Measurements from ENCODE around the gene NOS1. TPM values are rescaled to one million over a fixed set of nuclear protein-coding genes. Genes with fewer than 3 reads are reported as not detected.

NOS1 gene
- total RNA-seq, 2 donors from 2014 or later: 2.6 to 8.3 TPM

DNA sequence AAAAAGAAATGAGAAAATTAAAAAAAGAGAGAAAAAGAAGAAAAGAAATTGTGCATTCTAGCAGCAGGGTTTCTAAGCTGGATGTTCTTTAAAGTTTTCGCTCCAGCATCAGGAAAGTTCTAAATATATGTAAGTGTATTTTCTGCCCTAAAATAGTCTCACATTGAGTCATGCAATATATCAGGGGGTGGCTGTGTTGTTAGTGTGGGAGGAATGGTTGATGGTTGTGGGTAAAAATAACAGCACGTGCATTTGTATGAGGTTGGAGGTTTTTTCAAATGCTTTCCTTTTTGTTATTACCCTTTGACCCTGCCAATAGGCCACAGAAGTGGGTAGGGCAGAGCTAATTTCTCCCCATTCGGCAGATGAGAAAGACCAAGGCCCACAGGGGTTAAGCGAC is 106.0 kb downstream of the NOS1 start:
- WGBS: 85% methylated on average over 4 of the region's 4 CpGs
- H3K36me3 ChIP-seq: no peaks in the 10 kb centered on the region
- H3K4me3 ChIP-seq: no peak overlapping the region
- intact Hi-C loops (cut with DNase I): no loop called here
- no peak for DNase-seq (ENCODE audit: low spot score)
- H3K4me1 ChIP-seq (replicated peaks): no peaks in the 10 kb centered on the region
- H3K27me3 ChIP-seq (replicated peaks; ENCODE audit: insufficient read depth): no peaks in the 10 kb centered on the region
- H3K27ac ChIP-seq: no peak overlapping the region
- TF ChIP-seq POLR2AphosphoS5 (IDR thresholded peaks at IDR 0.05): no peak
- TF ChIP-seq POLR2A (IDR thresholded peaks at IDR 0.05): no peak
- no peak for TF ChIP-seq CTCF (IDR thresholded peaks at IDR 0.05)
- no peaks in the 10 kb centered on the region for H3K9me3 ChIP-seq

DNA sequence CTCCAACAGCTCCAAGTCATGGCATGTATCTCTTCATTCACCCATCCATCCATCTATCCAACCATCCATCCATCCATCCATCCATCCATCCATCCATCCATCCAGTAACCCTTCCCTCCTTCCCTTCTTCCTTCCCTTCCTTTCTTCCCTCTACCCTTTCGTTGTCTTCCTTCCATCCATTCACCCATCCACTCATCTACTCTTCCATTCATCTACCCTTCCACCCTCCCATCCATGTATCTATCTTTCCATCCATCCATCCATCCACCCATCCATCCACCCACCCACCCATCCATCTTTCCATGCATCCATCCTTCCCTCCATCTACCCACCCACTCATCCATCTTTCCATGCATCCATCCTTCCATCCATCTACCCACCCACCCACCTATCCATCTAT is 117.9 kb downstream of the NOS1 start:
- DNase-seq (ENCODE audit: low spot score): no peak
- no peaks in the 10 kb centered on the region for H3K4me1 ChIP-seq (replicated peaks)
- no peak overlapping the region for H3K27ac ChIP-seq
- no peak overlapping the region for H3K4me3 ChIP-seq
- no peaks in the 10 kb centered on the region for H3K9me3 ChIP-seq
- no peaks in the 10 kb centered on the region for H3K27me3 ChIP-seq (replicated peaks; ENCODE audit: insufficient read depth)
- intact Hi-C loops (cut with DNase I): no loop called here
- 90% methylated on average over 1 of the region's 1 CpG for WGBS
- H3K36me3 ChIP-seq: no peaks in the 10 kb centered on the region
- no peak for TF ChIP-seq CTCF (IDR thresholded peaks at IDR 0.05)
- no peak for TF ChIP-seq POLR2AphosphoS5 (IDR thresholded peaks at IDR 0.05)
- TF ChIP-seq POLR2A (IDR thresholded peaks at IDR 0.05): no peak

DNA sequence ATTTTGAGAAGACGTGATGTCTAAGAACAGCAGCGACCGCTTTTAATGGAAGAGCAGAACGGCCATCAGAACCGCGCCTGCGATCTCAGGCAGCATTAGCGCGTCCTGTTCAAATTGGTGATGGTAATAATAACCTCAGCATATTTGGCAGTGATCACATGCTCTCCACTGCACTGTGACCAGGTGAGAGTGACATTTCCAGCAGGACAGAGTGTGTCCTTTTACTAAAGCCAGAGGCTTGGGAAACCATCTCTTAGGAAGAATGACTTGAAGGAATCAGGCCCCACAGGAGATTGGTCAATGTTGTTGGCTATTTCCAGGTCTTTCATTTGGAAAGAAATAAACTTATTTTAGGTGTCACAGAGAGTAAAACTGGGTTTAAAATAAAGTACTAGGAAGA is 119.7 kb downstream of the NOS1 start:
- intact Hi-C loops (cut with DNase I): no loop called here
- 93% methylated on average over 9 of the region's 9 CpGs for WGBS
- TF ChIP-seq POLR2A (IDR thresholded peaks at IDR 0.05): no peak
- TF ChIP-seq CTCF (IDR thresholded peaks at IDR 0.05): no peak
- TF ChIP-seq POLR2AphosphoS5 (IDR thresholded peaks at IDR 0.05): no peak

DNA sequence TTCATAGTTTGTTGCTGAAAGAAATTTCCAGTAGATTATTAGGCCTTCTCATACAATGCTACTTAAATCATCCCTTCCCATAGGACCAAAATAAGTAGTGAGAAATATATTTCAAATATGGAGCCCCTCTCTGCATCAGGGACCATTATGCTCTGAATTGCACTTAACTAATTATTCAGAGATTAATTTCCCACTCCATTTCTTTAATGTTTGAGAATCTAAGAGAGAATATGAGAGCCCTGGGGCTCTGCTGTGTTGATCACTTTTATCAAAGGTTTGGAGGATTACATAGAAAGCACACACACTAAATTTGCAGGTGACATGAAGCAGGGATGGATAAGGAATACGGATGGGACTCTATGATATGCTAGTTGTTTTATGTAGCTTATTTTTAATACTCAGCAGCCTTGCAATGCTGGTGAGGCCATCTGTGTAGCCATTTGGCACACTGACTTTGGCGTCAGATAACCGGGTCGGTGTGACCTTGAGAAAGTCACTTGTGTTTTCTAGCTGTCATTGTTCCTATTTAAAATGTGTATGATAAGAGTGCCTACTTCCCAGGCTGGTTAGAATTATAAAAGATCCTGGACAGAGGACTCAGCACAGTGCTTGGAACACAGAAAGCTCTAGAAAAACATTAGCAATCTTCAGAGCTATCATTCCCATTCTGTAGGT is 121.2 kb downstream of the NOS1 start:
- DNase-seq (ENCODE audit: low spot score): no peak
- Histone ChIP-seq H3K27ac (no peak overlapping the region), H3K9me3 (no peaks in the 10 kb centered on the region), H3K4me3 (no peak overlapping the region), H3K4me1 (replicated peaks) (no peaks in the 10 kb centered on the region), H3K27me3 (replicated peaks; ENCODE audit: insufficient read depth) (no peaks in the 10 kb centered on the region), H3K36me3 (no peaks in the 10 kb centered on the region)
- WGBS: 93% methylated on average over 4 of the region's 4 CpGs
- TF ChIP-seq CTCF (IDR thresholded peaks at IDR 0.05): no peak
- no peak for TF ChIP-seq POLR2A (IDR thresholded peaks at IDR 0.05)
- no peak for TF ChIP-seq POLR2AphosphoS5 (IDR thresholded peaks at IDR 0.05)
- intact Hi-C loops (cut with DNase I): no loop called here

More for the DNA sequence above, 119.7 kb downstream of the NOS1 start:
- H3K4me1 ChIP-seq (replicated peaks): no peaks in the 10 kb centered on the region
- no peaks in the 10 kb centered on the region for H3K9me3 ChIP-seq
- no peaks in the 10 kb centered on the region for H3K36me3 ChIP-seq
- H3K27ac ChIP-seq: no peak overlapping the region
- H3K4me3 ChIP-seq: no peak overlapping the region
- no peaks in the 10 kb centered on the region for H3K27me3 ChIP-seq (replicated peaks; ENCODE audit: insufficient read depth)
- DNase-seq (ENCODE audit: low spot score): no peak

DNA sequence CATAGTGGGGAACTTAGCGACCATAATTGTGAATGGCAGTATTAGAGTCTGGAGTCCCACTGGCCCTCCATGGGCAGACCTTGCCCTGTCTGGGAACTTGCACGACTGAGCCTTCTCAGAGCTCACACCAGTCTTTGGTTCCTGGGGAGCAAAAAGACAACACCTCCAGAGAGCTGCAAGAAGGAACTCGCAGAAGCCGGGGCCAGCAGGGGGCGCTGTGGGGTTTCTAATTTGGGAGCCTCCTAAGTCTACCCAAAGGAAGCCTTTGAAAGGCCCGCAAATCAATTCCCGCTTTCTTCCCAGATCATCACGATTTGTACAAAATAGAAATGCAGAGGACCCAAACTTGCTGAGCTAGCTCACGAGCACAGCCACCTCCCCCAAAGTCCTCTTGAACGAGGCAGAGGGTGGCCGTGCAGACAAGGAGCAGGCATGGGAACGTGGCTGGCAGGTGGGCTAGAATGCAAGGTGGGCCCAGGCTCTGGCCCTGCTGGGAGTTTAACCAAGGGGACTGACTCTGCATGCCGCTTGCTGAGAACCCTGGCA is 124.9 kb downstream of the NOS1 start:
- no peaks in the 10 kb centered on the region for H3K27me3 ChIP-seq (replicated peaks; ENCODE audit: insufficient read depth)
- 11% methylated on average over 13 of the region's 13 CpGs for WGBS
- intact Hi-C loops (cut with DNase I): loop anchor here (10.0 kb wide), 1 partner anchor 348 kb away; no protein-coding TSS in a partner anchor
- no peaks in the 10 kb centered on the region for H3K4me1 ChIP-seq (replicated peaks)
- DNase-seq (ENCODE audit: low spot score): peak; percentile 84
- TF ChIP-seq CTCF (IDR thresholded peaks at IDR 0.05) (peak; percentile 61 to 85 (median 70)), POLR2A (IDR thresholded peaks at IDR 0.05) (no peak)
- H3K4me3 ChIP-seq: no peak overlapping the region
- no peaks in the 10 kb centered on the region for H3K9me3 ChIP-seq
- H3K27ac ChIP-seq: no peak overlapping the region
- H3K36me3 ChIP-seq: no peaks in the 10 kb centered on the region
